Lower leg skin (tissue), 4 donors: ENCODE data around the gene FHOD3. TPM values are rescaled to one million over a fixed set of nuclear protein-coding genes. Genes with fewer than 3 reads are reported as not detected.

ENCODE experiments used
- DNase-seq, 2 donors: peaks; one replicate each; pipeline ENCODE4 v3.0.0-alpha.2; 2019; ENCODE audit warnings: low spot score in 2 of 2
- H3K4me3 ChIP-seq: fragments of 200-600 bp; sonication (generic); 2 replicates; pipeline ENCODE4 v1.5.1; 2017; ENCODE audit warnings: mild to moderate bottlenecking, low read depth; ENCODE audit not compliant: poor library complexity, severe bottlenecking
- POLR2A ChIP-seq, 2 donors: fragments of 450-650 bp; IDR thresholded peaks; one replicate each; pipeline ENCODE4 v1.6.1; 2016 to 2017; ENCODE audit warnings: antibody characterized with exemption in 2 of 2, mild to moderate bottlenecking in 1 of 2, moderate library complexity in 1 of 2
- WGBS, 2 donors: methylation state at CpG; one replicate each; pipeline ENCODE4 v1.1.5; 2018; 5-methylcytosine and 5-hydroxymethylcytosine counted together
- intact Hi-C: fragments of 100-400 bp; cut with DNase I; formaldehyde crosslinking; loops from one replicate; pipeline ENCODE4 v1.15.0; 2023; ENCODE audit warnings: low total_unique reads
- total RNA-seq, 4 donors: library from RNA; depleted of rRNA; stranded (reverse); fragments of >200 nt; gene quantifications; one replicate each; pipeline ENCODE4 v1.1.0, GENCODE V29; 2016
- TF ChIP-seq, protein P1 (sequence below), 3 donors: fragments of 450-650 bp; IDR thresholded peaks; one replicate each; pipeline ENCODE4 v1.5.1; 2016; ENCODE audit warnings: antibody characterized with exemption in 3 of 3, mild to moderate bottlenecking in 3 of 3, moderate library complexity in 2 of 3

The FHOD3 gene
- total RNA-seq, 4 donors from 2014 or later = 5.3 to 15.1 (median 7.8) TPM

GRCh38 chr18:36786686-36787085, 489.2 kb downstream of the FHOD3 start:
- peak; percentile 60 to 90 for DNase-seq
- TF ChIP-seq POLR2A (IDR thresholded peaks at IDR 0.05) = no peak
- TF ChIP-seq, protein P1, sequence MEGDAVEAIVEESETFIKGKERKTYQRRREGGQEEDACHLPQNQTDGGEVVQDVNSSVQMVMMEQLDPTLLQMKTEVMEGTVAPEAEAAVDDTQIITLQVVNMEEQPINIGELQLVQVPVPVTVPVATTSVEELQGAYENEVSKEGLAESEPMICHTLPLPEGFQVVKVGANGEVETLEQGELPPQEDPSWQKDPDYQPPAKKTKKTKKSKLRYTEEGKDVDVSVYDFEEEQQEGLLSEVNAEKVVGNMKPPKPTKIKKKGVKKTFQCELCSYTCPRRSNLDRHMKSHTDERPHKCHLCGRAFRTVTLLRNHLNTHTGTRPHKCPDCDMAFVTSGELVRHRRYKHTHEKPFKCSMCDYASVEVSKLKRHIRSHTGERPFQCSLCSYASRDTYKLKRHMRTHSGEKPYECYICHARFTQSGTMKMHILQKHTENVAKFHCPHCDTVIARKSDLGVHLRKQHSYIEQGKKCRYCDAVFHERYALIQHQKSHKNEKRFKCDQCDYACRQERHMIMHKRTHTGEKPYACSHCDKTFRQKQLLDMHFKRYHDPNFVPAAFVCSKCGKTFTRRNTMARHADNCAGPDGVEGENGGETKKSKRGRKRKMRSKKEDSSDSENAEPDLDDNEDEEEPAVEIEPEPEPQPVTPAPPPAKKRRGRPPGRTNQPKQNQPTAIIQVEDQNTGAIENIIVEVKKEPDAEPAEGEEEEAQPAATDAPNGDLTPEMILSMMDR (IDR thresholded peaks at IDR 0.05) = no peak
- 33 to 43% methylated on average over 4 of the region's 4 CpGs for WGBS, 2 donors
- H3K4me3 ChIP-seq = no peak overlapping the region
- intact Hi-C loops = no loop called here

DNA sequence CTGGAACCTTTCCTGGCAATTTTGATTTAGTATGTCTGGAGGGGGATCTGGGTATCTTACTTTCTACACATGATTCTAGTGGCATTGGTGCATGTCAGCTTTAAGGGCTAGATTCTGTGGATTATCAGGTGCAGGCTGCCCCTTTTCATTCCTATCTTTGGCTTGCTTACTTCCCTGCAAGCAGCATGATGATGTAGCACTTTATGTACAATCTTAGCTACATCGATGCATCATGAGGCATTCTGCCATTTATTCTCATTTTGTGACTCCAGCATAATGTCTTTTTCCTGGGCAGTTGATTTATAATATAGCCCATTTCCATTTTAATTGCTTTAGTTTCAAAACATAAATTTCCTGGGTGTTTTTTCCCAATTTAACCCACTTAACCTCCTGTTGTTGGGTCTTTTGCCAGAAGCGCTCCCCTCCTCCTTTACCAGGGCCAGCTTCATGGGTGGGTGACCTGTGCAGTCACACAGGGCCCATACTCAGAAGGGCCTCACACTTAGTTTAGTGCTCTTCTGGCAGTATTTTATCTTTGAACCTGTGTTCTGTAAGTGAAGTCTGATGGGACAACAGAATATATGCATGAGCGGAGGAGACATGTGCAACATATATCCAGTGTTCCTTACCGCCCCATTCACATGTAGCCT, 495.2 kb downstream of the FHOD3 start:
- H3K4me3 ChIP-seq = no peak overlapping the region
- WGBS, 2 donors = 92 to 97% methylated on average over 4 of the region's 4 CpGs
- DNase-seq = no peak
- intact Hi-C loops = no loop called here
- TF ChIP-seq POLR2A (IDR thresholded peaks at IDR 0.05) = no peak
- TF ChIP-seq, protein P1 (IDR thresholded peaks at IDR 0.05) = no peak

GRCh38 chr18:36798738-36799473, 501.4 kb downstream of the FHOD3 start:
- no peak for DNase-seq
- 92 to 97% methylated on average over 3 of the region's 3 CpGs for WGBS, 2 donors
- intact Hi-C loops = no loop called here
- TF ChIP-seq POLR2A (IDR thresholded peaks at IDR 0.05) = no peak
- TF ChIP-seq, protein P1 (IDR thresholded peaks at IDR 0.05) = no peak
- H3K4me3 ChIP-seq = no peak overlapping the region

- DNase-seq = no peak
- 92 to 100% methylated on average over 2 of the region's 2 CpGs for WGBS, 2 donors
- intact Hi-C loops = no loop called here
- H3K4me3 ChIP-seq = no peak overlapping the region
- TF ChIP-seq, protein P1 (IDR thresholded peaks at IDR 0.05) = no peak
- TF ChIP-seq POLR2A (IDR thresholded peaks at IDR 0.05) = no peak
Observed at GRCh38 chr18:36805105-36805504, 507.6 kb downstream of the FHOD3 start.

DNA sequence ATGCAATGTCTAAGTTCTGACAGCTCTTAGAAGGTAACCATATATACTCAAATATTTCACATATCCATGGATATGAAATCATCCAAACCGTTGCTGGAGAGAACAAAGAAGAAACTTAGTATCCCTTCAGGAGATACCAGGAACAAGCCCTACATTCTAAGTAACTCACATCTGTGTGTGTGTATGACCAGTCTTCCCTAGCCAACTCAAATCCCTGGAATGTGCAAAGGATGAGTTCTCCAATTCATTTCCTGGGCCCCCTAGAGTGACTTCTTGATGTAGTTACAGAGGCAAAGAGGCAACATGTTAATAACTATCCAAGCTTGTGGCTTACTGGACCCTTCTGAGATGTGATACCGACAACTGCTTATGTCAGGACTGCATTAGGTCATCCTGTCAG, 511.2 kb downstream of the FHOD3 start:
- 78 to 83% methylated on average over 2 of the region's 2 CpGs for WGBS, 2 donors
- no peak for DNase-seq
- intact Hi-C loops = no loop called here
- H3K4me3 ChIP-seq = no peak overlapping the region
- TF ChIP-seq POLR2A (IDR thresholded peaks at IDR 0.05) = no peak
- TF ChIP-seq, protein P1 (IDR thresholded peaks at IDR 0.05) = no peak
